ENCODE data around the gene MYOF. TPM values are rescaled to one million over a fixed set of nuclear protein-coding genes. Genes with fewer than 3 reads are reported as not detected.
A peak's percentile ranks its signal among the peaks of the same experiment; 100 is the strongest.

The MYOF gene
- total RNA-seq, 1 experiment from 2014 or later, result 376 TPM

DNA sequence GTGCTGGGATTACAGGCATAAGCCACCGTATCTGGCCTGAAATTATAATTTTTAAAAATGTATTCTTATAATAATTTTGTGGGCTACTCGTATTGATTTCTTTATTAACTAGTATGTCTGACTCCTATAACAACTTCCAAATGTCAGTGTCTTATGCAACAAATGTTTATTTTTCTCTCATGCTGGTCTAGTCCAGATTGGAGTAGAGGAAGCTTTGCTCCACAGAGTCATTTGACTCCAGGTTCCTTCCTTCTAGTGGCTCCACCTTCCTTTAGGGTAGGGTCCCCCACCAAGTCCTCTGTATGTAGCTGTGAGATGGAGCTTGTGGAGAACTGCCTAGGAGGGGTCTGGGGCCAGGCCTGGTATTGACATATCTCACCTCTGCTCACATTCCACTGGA, 22.9 kb upstream of the MYOF start:
- ATAC-seq, result peak; percentile 57
- no peak overlapping the region for H3K27ac ChIP-seq (ENCODE audit: low read length)
- TF ChIP-seq, protein P1, sequence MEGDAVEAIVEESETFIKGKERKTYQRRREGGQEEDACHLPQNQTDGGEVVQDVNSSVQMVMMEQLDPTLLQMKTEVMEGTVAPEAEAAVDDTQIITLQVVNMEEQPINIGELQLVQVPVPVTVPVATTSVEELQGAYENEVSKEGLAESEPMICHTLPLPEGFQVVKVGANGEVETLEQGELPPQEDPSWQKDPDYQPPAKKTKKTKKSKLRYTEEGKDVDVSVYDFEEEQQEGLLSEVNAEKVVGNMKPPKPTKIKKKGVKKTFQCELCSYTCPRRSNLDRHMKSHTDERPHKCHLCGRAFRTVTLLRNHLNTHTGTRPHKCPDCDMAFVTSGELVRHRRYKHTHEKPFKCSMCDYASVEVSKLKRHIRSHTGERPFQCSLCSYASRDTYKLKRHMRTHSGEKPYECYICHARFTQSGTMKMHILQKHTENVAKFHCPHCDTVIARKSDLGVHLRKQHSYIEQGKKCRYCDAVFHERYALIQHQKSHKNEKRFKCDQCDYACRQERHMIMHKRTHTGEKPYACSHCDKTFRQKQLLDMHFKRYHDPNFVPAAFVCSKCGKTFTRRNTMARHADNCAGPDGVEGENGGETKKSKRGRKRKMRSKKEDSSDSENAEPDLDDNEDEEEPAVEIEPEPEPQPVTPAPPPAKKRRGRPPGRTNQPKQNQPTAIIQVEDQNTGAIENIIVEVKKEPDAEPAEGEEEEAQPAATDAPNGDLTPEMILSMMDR (IDR thresholded peaks at IDR 0.05), result no peak
- no peak for TF ChIP-seq POLR2AphosphoS5 (IDR thresholded peaks at IDR 0.05; ENCODE audit: low read depth, low read length)
- TF ChIP-seq, protein P2, sequence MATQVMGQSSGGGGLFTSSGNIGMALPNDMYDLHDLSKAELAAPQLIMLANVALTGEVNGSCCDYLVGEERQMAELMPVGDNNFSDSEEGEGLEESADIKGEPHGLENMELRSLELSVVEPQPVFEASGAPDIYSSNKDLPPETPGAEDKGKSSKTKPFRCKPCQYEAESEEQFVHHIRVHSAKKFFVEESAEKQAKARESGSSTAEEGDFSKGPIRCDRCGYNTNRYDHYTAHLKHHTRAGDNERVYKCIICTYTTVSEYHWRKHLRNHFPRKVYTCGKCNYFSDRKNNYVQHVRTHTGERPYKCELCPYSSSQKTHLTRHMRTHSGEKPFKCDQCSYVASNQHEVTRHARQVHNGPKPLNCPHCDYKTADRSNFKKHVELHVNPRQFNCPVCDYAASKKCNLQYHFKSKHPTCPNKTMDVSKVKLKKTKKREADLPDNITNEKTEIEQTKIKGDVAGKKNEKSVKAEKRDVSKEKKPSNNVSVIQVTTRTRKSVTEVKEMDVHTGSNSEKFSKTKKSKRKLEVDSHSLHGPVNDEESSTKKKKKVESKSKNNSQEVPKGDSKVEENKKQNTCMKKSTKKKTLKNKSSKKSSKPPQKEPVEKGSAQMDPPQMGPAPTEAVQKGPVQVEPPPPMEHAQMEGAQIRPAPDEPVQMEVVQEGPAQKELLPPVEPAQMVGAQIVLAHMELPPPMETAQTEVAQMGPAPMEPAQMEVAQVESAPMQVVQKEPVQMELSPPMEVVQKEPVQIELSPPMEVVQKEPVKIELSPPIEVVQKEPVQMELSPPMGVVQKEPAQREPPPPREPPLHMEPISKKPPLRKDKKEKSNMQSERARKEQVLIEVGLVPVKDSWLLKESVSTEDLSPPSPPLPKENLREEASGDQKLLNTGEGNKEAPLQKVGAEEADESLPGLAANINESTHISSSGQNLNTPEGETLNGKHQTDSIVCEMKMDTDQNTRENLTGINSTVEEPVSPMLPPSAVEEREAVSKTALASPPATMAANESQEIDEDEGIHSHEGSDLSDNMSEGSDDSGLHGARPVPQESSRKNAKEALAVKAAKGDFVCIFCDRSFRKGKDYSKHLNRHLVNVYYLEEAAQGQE (IDR thresholded peaks at IDR 0.05; ENCODE audit: insufficient read depth in 1 of 2, low read depth in 2 of 2, low read length in 1 of 2), result no peak
- TF ChIP-seq TCF7L2 (IDR thresholded peaks at IDR 0.05; ENCODE audit: low read depth, low read length), result no peak
- TF ChIP-seq SIN3A (IDR thresholded peaks at IDR 0.05; ENCODE audit: borderline replicate concordance, insufficient read depth, low read depth, low read length), result no peak
- DNase-seq (ENCODE audit: low read depth, low spot score), result no peak
- H3K36me3 ChIP-seq (ENCODE audit: control insufficient read depth, insufficient read depth, low read length), result peaks cover 66% of the 10 kb centered on the region
- in situ Hi-C loops (cut with HindIII; ENCODE audit: low pct_unique_long_range_greater_than_20kb, low sequenced_read_pairs) (no loop called here), intact Hi-C loops (cut with micrococcal nuclease; ENCODE audit: unreplicated experiment) (no loop called here)
- CTCF ChIA-PET, result interaction anchor here (0.7 kb wide), 1 partner anchor 140 kb away, joined by 3 read pairs; no protein-coding TSS in a partner anchor
- no TSS peak for BruUV-seq (replicated peaks)
- POLR2A ChIA-PET, result no interaction called here
- H3K4me3 ChIP-seq (ENCODE audit: low read depth in 2 of 2, low read length in 2 of 2), result no peak overlapping the region
- no peaks in the 10 kb centered on the region for H3K27me3 ChIP-seq (ENCODE audit: control insufficient read depth, insufficient read depth, low read length)
- H3K9me3 ChIP-seq (ENCODE audit: control insufficient read depth, insufficient read depth, low read depth, low read length), result no peaks in the 10 kb centered on the region
- peaks cover 3% of the 10 kb centered on the region; the same call in 1 of the 2 replicates for H3K4me1 ChIP-seq (ENCODE audit: control insufficient read depth, insufficient read depth, low read length)

DNA sequence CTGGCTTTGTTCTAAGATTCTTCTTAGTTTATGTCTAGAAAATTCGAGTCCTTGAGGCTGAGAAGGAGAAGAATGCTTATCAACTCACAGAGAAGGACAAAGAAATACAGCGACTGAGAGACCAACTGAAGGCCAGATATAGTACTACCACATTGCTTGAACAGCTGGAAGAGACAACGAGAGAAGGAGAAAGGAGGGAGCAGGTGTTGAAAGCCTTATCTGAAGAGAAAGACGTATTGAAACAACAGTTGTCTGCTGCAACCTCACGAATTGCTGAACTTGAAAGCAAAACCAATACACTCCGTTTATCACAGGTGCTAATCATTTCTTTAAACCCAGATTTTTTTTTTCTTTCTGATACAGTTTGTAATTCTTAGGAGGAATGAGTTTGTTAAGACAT, 20.9 kb upstream of the MYOF start:
- BruUV-seq (replicated peaks), result no TSS peak
- Histone ChIP-seq H3K27me3 (ENCODE audit: control insufficient read depth, insufficient read depth, low read length) (no peaks in the 10 kb centered on the region), H3K9me3 (ENCODE audit: control insufficient read depth, insufficient read depth, low read depth, low read length) (no peaks in the 10 kb centered on the region), H3K4me3 (ENCODE audit: low read depth in 2 of 2, low read length in 2 of 2) (no peak overlapping the region), H3K4me1 (ENCODE audit: control insufficient read depth, insufficient read depth, low read length) (peaks cover 12% of the 10 kb centered on the region; the same call in 1 of the 2 replicates), H3K36me3 (ENCODE audit: control insufficient read depth, insufficient read depth, low read length) (peaks cover 57% of the 10 kb centered on the region), H3K27ac (ENCODE audit: low read length) (peak overlapping the region; percentile 36; the same call in 1 of the 2 replicates)
- ChIA-PET POLR2A (no interaction called here), CTCF (interaction anchor here (0.7 kb wide), 2 partner anchors 178 to 399 kb away, joined by 3 read pairs; no protein-coding TSS in a partner anchor)
- TF ChIP-seq TCF7L2 (IDR thresholded peaks at IDR 0.05; ENCODE audit: low read depth, low read length) (no peak), POLR2AphosphoS5 (IDR thresholded peaks at IDR 0.05; ENCODE audit: low read depth, low read length) (no peak), SIN3A (IDR thresholded peaks at IDR 0.05; ENCODE audit: borderline replicate concordance, insufficient read depth, low read depth, low read length) (no peak)
- TF ChIP-seq, protein P2 (IDR thresholded peaks at IDR 0.05; ENCODE audit: insufficient read depth in 1 of 2, low read depth in 2 of 2, low read length in 1 of 2), result no peak
- TF ChIP-seq, protein P1 (IDR thresholded peaks at IDR 0.05), result no peak
- no peak for ATAC-seq
- no peak for DNase-seq (ENCODE audit: low read depth, low spot score)
- in situ Hi-C loops (cut with HindIII; ENCODE audit: low pct_unique_long_range_greater_than_20kb, low sequenced_read_pairs), result no loop called here
- intact Hi-C loops (cut with micrococcal nuclease; ENCODE audit: unreplicated experiment), result no loop called here
